Vagina (tissue), 2 donors: ENCODE data around the gene GJC2.

Experiments
- POLR2AphosphoS5 ChIP-seq, 2 donors: sonication (generic); formaldehyde crosslinking; IDR thresholded peaks; one replicate each; pipeline ENCODE4 v1.9.0; 2017; ENCODE audit warnings: antibody characterized with exemption in 2 of 2, mild to moderate bottlenecking in 2 of 2, low read depth in 1 of 2; ENCODE audit not compliant: insufficient read depth in 1 of 2
- TF ChIP-seq, protein P1 (sequence below), 3 experiments: fragments of 450-650 bp in 2 of 3; fragments of 200-600 bp in 1 of 3; sonication (generic) in 1 of 3; IDR thresholded peaks; one replicate each; pipeline ENCODE4 v1.5.1; 2017 to 2019; ENCODE audit warnings: antibody characterized with exemption in 3 of 3, mild to moderate bottlenecking in 2 of 3, moderate library complexity in 2 of 3

DNA sequence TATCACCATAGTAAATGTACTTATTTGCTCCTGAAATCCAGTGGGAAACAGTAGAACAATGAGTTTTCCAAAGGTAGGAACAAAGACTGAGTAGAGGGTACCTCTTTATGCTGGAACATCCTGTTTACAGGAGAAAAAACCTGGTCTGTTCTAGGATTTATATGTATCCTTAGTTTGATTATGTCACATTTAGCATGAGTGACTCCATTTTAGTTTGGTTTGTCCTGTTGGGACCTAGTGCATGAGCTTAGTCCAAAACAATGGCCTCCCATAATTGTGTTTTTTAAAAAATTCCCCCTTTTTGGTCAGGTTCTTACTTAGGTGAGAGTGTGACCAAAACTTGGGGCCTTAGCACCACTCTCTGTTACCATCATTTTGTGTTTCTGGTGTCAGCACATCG lies 37.1 kb upstream of the GJC2 start:
- TF ChIP-seq, protein P1, sequence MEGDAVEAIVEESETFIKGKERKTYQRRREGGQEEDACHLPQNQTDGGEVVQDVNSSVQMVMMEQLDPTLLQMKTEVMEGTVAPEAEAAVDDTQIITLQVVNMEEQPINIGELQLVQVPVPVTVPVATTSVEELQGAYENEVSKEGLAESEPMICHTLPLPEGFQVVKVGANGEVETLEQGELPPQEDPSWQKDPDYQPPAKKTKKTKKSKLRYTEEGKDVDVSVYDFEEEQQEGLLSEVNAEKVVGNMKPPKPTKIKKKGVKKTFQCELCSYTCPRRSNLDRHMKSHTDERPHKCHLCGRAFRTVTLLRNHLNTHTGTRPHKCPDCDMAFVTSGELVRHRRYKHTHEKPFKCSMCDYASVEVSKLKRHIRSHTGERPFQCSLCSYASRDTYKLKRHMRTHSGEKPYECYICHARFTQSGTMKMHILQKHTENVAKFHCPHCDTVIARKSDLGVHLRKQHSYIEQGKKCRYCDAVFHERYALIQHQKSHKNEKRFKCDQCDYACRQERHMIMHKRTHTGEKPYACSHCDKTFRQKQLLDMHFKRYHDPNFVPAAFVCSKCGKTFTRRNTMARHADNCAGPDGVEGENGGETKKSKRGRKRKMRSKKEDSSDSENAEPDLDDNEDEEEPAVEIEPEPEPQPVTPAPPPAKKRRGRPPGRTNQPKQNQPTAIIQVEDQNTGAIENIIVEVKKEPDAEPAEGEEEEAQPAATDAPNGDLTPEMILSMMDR (IDR thresholded peaks at IDR 0.05) = no peak
- TF ChIP-seq POLR2AphosphoS5 (IDR thresholded peaks at IDR 0.05; ENCODE audit: insufficient read depth in 1 of 2, low read depth in 1 of 2) = no peak
